Gastroesophageal sphincter (tissue), 4 donors: ENCODE results near the gene PTCH2. TPM values are rescaled to one million over a fixed set of nuclear protein-coding genes. Genes with fewer than 3 reads are reported as not detected.
"Not testable (repeated sequence)": the region's sequence is repeated elsewhere in the genome, so short reads cannot be mapped to it uniquely, and the experiment has no call there.

Experiments
- ATAC-seq: fragments of 150-250 bp; one replicate; pipeline ENCODE4 v1.9.1; 2016; ENCODE audit warnings: mild to moderate bottlenecking, moderate library complexity
- H3K27ac ChIP-seq, 4 donors: fragments of 200-600 bp; sonication (generic) in 3 of 4; 1 replicate in 3 of 4; 2 replicates in 1 of 4; pipeline ENCODE4 v1.5.1; 2016 to 2019
- H3K27me3 ChIP-seq: fragments of 200-600 bp; sonication (generic); one replicate; pipeline ENCODE4 v1.5.1; 2019
- H3K36me3 ChIP-seq, 2 donors: fragments of 200-600 bp; sonication (generic); one replicate each; pipeline ENCODE4 v1.5.1; 2019; ENCODE audit warnings: control low read depth in 1 of 2
- H3K4me1 ChIP-seq, 3 donors: fragments of 200-600 bp; sonication (generic); 1 replicate in 2 of 3; 2 replicates in 1 of 3; pipeline ENCODE4 v1.5.1; 2016 to 2019; ENCODE audit warnings: control low read depth in 2 of 3
- H3K4me3 ChIP-seq, 2 donors: fragments of 200-600 bp; sonication (generic); one replicate each; pipeline ENCODE4 v1.5.1; 2019; ENCODE audit warnings: mild to moderate bottlenecking in 1 of 2, moderate library complexity in 1 of 2
- H3K9me3 ChIP-seq, 3 donors: fragments of 200-600 bp; sonication (generic); one replicate each; pipeline ENCODE4 v1.5.1; 2017 to 2019; ENCODE audit warnings: control low read depth in 2 of 3
- CTCF ChIP-seq, 4 experiments: fragments of 200-600 bp in 2 of 4; fragments of 450-650 bp in 2 of 4; sonication (generic) in 1 of 4; IDR thresholded peaks; one replicate each; pipeline ENCODE4 v1.5.1; 2017 to 2019; ENCODE audit warnings: antibody characterized with exemption in 4 of 4, mild to moderate bottlenecking in 2 of 4, moderate library complexity in 2 of 4
- EP300 ChIP-seq: sonication (generic); formaldehyde crosslinking; IDR thresholded peaks from one replicate; pipeline ENCODE4 v1.6.1; 2017; ENCODE audit warnings: antibody characterized with exemption, mild to moderate bottlenecking
- POLR2A ChIP-seq, 2 donors: fragments of 450-650 bp; IDR thresholded peaks; one replicate each; pipeline ENCODE4 v1.6.1; 2017; ENCODE audit warnings: antibody characterized with exemption in 2 of 2, mild to moderate bottlenecking in 2 of 2, moderate library complexity in 1 of 2
- POLR2AphosphoS5 ChIP-seq: sonication (generic); formaldehyde crosslinking; IDR thresholded peaks from one replicate; pipeline ENCODE4 v1.6.1; 2017; ENCODE audit warnings: antibody characterized with exemption
- WGBS, 2 donors: methylation state at CpG; one replicate each; pipeline ENCODE4 v1.1.5; 2018; ENCODE audit warnings: low coverage in 1 of 2; 5-methylcytosine and 5-hydroxymethylcytosine counted together
- total RNA-seq, 4 donors: library from RNA; depleted of rRNA; stranded (reverse); fragments of >200 nt; gene quantifications; one replicate each; pipeline ENCODE4 v1.1.0, GENCODE V29; 2016

The PTCH2 gene
- total RNA-seq, 4 donors from 2014 or later, result 0.54 to 1.9 (median 1.1) TPM

- no CpG with 5 or more reads among the region's 1 CpG for WGBS, 2 donors
- TF ChIP-seq POLR2AphosphoS5, result no peak
- TF ChIP-seq POLR2A (IDR thresholded peaks at IDR 0.05), result no peak
- TF ChIP-seq EP300, result no peak
- no peak for TF ChIP-seq CTCF (IDR thresholded peaks at IDR 0.05)
- Histone ChIP-seq H3K27me3 (no peaks in the 10 kb centered on the region), H3K27ac (no peak overlapping the region), H3K9me3 (no peaks in the 10 kb centered on the region), H3K4me3 (no peak overlapping the region), H3K4me1 (peaks cover 0 to 27% (median 5%) of the 10 kb centered on the region in 3 donors), H3K36me3 (peaks cover 0 to 25% of the 10 kb centered on the region in 2 donors)
- ATAC-seq, result no peak
Observed at GRCh38 chr1:44847845-44848244, 4.8 kb upstream of the PTCH2 start.

GRCh38 chr1:44846985-44847384, 3.9 kb upstream of the PTCH2 start:
- no peaks in the 10 kb centered on the region for H3K27me3 ChIP-seq
- H3K27ac ChIP-seq, result no peak overlapping the region
- ATAC-seq, result no peak
- H3K9me3 ChIP-seq, result no peaks in the 10 kb centered on the region
- H3K4me3 ChIP-seq, result no peak overlapping the region
- H3K4me1 ChIP-seq, result peaks cover 0 to 35% (median 8%) of the 10 kb centered on the region in 3 donors
- peaks cover 0 to 25% of the 10 kb centered on the region in 2 donors for H3K36me3 ChIP-seq
- WGBS, 2 donors, result 75% methylated on average over 1 of the region's 1 CpG; no CpG with 5 or more reads in 1 of the 2 donors
- TF ChIP-seq EP300 (no peak), CTCF (IDR thresholded peaks at IDR 0.05) (no peak)

- Histone ChIP-seq H3K27ac (peak overlapping the region in 3 of 4 donors; percentile 80 to 85 (median 83)), H3K4me3 (peak overlapping the region; percentile 32 to 71), H3K27me3 (no peaks in the 10 kb centered on the region), H3K36me3 (no peaks in the 10 kb centered on the region), H3K9me3 (no peaks in the 10 kb centered on the region), H3K4me1 (peaks cover 0 to 22% (median 8%) of the 10 kb centered on the region in 3 donors)
- ATAC-seq, result peak; percentile 18
- TF ChIP-seq POLR2AphosphoS5 (no peak), EP300 (no peak), CTCF (IDR thresholded peaks at IDR 0.05) (no peak)
- 0% methylated on average over 1 of the region's 16 CpGs; no CpG with 5 or more reads in 1 of the 2 donors for WGBS, 2 donors
Observed at GRCh38 chr1:44842486-44842861, 579 bp downstream of the PTCH2 start.

- Histone ChIP-seq H3K36me3 (no peaks in the 10 kb centered on the region), H3K27me3 (no peaks in the 10 kb centered on the region), H3K27ac (no peak overlapping the region), H3K4me3 (no peak overlapping the region), H3K9me3 (no peaks in the 10 kb centered on the region), H3K4me1 (peaks cover 0 to 32% (median 8%) of the 10 kb centered on the region in 3 donors)
- TF ChIP-seq CTCF (IDR thresholded peaks at IDR 0.05) (no peak), EP300 (no peak), POLR2A (IDR thresholded peaks at IDR 0.05) (no peak), POLR2AphosphoS5 (no peak)
- ATAC-seq, result no peak
- 58 to 84% methylated on average over 3 to 4 of the region's 4 CpGs for WGBS, 2 donors
Observed at GRCh38 chr1:44839576-44839975, 3.5 kb downstream of the PTCH2 start.

GRCh38 chr1:44838294-44838693, 4.8 kb downstream of the PTCH2 start:
- not testable (repeated sequence) for H3K27me3 ChIP-seq, H3K27ac ChIP-seq, H3K4me3 ChIP-seq, H3K36me3 ChIP-seq, H3K9me3 ChIP-seq, ATAC-seq
- H3K4me1 ChIP-seq, result peaks cover 0 to 26% (median 5%) of the 10 kb centered on the region in 3 donors
- 87 to 91% methylated on average over 5 to 7 of the region's 11 CpGs for WGBS, 2 donors
